GM23338 (cell line): ENCODE results near the gene CEP89. TPM values are rescaled to one million over a fixed set of nuclear protein-coding genes. Genes with fewer than 3 reads are reported as not detected.
"Not testable (repeated sequence)": the region's sequence is repeated elsewhere in the genome, so short reads cannot be mapped to it uniquely, and the experiment has no call there.

ENCODE experiments used
- ATAC-seq: fragments of 200-7000 bp; cut with Tn5 transposase; 3 replicates; pipeline ENCODE4 v1.9.1; 2020
- DNase-seq: peaks from one replicate; pipeline ENCODE4 v3.0.0-alpha.2; 2015; ENCODE audit warnings: low spot score
- H2AFZ ChIP-seq: fragments of 200-600 bp; sonication (generic); 2 replicates; pipeline ENCODE4 v1.8.0; 2016; ENCODE audit warnings: antibody characterized with exemption, mild to moderate bottlenecking, moderate library complexity
- H3F3A ChIP-seq: fragments of 200-600 bp; sonication (generic); replicated peaks from 2 replicates; pipeline ENCODE4 v1.8.0; 2017; ENCODE audit warnings: antibody characterized with exemption, mixed run types, low read depth
- H3K27ac ChIP-seq: fragments of 200-600 bp; sonication (generic); 2 replicates; pipeline ENCODE4 v1.6.1; 2016; ENCODE audit warnings: low read depth
- H3K27me3 ChIP-seq: fragments of 200-600 bp; sonication (generic); 2 replicates; pipeline ENCODE4 v1.8.0; 2016; ENCODE audit warnings: mild to moderate bottlenecking, mixed run types, moderate library complexity; ENCODE audit not compliant: insufficient read depth
- H3K36me3 ChIP-seq: fragments of 200-600 bp; sonication (generic); 2 replicates; pipeline ENCODE4 v1.8.0; 2016; ENCODE audit warnings: mild to moderate bottlenecking; ENCODE audit not compliant: insufficient read depth
- H3K4me1 ChIP-seq: fragments of 200-600 bp; sonication (generic); 2 replicates; pipeline ENCODE4 v1.8.0; 2016; ENCODE audit warnings: mild to moderate bottlenecking, moderate library complexity; ENCODE audit not compliant: insufficient read depth
- H3K4me2 ChIP-seq: fragments of 200-600 bp; sonication (generic); 2 replicates; pipeline ENCODE4 v1.7.1; 2017; ENCODE audit warnings: mixed run types
- H3K4me3 ChIP-seq: fragments of 200-600 bp; sonication (generic); 2 replicates; pipeline ENCODE4 v1.6.1; 2016; ENCODE audit warnings: mixed run types
- H3K79me2 ChIP-seq: fragments of 200-600 bp; sonication (generic); replicated peaks from 2 replicates; pipeline ENCODE4 v1.8.0; 2017; ENCODE audit warnings: mild to moderate bottlenecking; ENCODE audit not compliant: insufficient read depth
- H3K9me2 ChIP-seq: fragments of 200-600 bp; sonication (generic); 2 replicates; pipeline ENCODE4 v1.8.0; 2017; ENCODE audit not compliant: insufficient read depth
- H4K20me1 ChIP-seq: fragments of 200-600 bp; sonication (generic); replicated peaks from 2 replicates; pipeline ENCODE4 v1.8.0; 2017; ENCODE audit warnings: mild to moderate bottlenecking; ENCODE audit not compliant: insufficient read depth
- H3K27ac Mint-ChIP-seq: 2 replicates; pipeline ENCODE4 v1.8.0; 2020; ENCODE audit warnings: inconsistent platforms, mild to moderate bottlenecking, moderate library complexity, mixed read lengths
- H3K27me3 Mint-ChIP-seq: 3 replicates; pipeline ENCODE4 v1.8.0; 2022; ENCODE audit warnings: low read depth, mild to moderate bottlenecking, moderate library complexity, mixed read lengths, inconsistent platforms; ENCODE audit not compliant: insufficient read depth, poor library complexity
- H3K36me3 Mint-ChIP-seq: 3 replicates; pipeline ENCODE4 v1.8.0; 2021; ENCODE audit warnings: low read depth, mild to moderate bottlenecking, inconsistent platforms, moderate library complexity, mixed read lengths
- H3K4me1 Mint-ChIP-seq: 3 replicates; pipeline ENCODE4 v1.8.0; 2020; ENCODE audit warnings: mild to moderate bottlenecking, inconsistent platforms, mixed read lengths
- H3K4me3 Mint-ChIP-seq: 3 replicates; pipeline ENCODE4 v1.8.0; 2021; ENCODE audit warnings: moderate library complexity, mild to moderate bottlenecking, inconsistent platforms, mixed read lengths
- H3K9me3 Mint-ChIP-seq: 3 replicates; pipeline ENCODE4 v1.8.0; 2020; ENCODE audit warnings: moderate library complexity, mild to moderate bottlenecking, inconsistent platforms, mixed read lengths
- CREB1 ChIP-seq: fragments of 250-450 bp; sonication (Bioruptor Pico); IDR thresholded peaks from 2 replicates; pipeline ENCODE4 v1.5.0; 2020; ENCODE audit warnings: low read depth, mild to moderate bottlenecking, moderate library complexity
- EZH2phosphoT487 ChIP-seq: fragments of 200-600 bp; sonication (generic); IDR thresholded peaks from one replicate; pipeline ENCODE4 v1.8.1; 2018; ENCODE audit warnings: antibody characterized with exemption; ENCODE audit not compliant: unreplicated experiment
- POLR2AphosphoS5 ChIP-seq: IDR thresholded peaks from 2 replicates; pipeline ENCODE4 v1.6.1; 2016; ENCODE audit warnings: antibody characterized with exemption, low read depth
- polyA plus RNA-seq: library from polyadenylated mRNA; unstranded; fragments of >200 nt; fragmentation: Nextera tagmentation; extraction: Ambion mirVana; gene quantifications from 2 replicates; pipeline ENCODE4 v1.2.1, GENCODE V29; 2016
- total RNA-seq: library from RNA; depleted of rRNA; stranded (reverse); fragments of >200 nt; shearing (Covaris generic); gene quantifications from 2 replicates; pipeline ENCODE4 v1.2.3, GENCODE V29; 2014
- TF ChIP-seq, protein P1 (sequence below): IDR thresholded peaks from 2 replicates; pipeline ENCODE4 v1.6.1; 2016; ENCODE audit warnings: antibody characterized with exemption
- TF ChIP-seq, protein P2 (sequence below), 2 experiments: fragments of 200-600 bp in 1 of 2; sonication (generic) in 1 of 2; conservative IDR thresholded peaks; 2 replicates each; pipeline versions ENCODE4 v1.5.1 to v1.6.1; 2016 to 2017; ENCODE audit warnings: antibody characterized with exemption in 2 of 2, low read depth in 2 of 2, mild to moderate bottlenecking in 2 of 2, moderate library complexity in 1 of 2

The CEP89 gene
- total and polyA plus RNA-seq, 2 experiments from 2014 or later = 13.4 to 17.5 TPM

DNA sequence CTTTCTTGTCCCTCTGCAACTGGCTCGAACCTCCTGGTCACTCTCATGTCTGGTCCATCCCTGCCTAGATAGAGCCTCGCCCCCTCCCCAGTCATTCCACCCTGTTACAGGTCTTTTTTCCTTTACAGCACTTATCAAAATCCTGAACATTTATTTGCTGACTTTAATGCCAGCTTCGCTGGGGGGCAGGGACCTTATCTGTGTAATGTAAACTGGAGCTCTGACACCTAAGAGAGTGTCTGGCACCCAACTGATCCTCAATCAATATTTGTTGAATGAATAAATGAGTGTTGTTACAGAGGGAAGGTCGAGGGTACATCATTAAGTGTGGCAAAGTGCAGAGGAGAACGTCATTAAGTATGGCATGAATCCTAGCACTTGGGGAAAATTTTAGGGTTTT lies 17.0 kb upstream of the CEP89 start:
- H3K27ac Mint-ChIP-seq = no peak overlapping the region
- TF ChIP-seq POLR2AphosphoS5 (no peak), EZH2phosphoT487 (no peak), CREB1 (CRISPR knock-in tag) (no peak)
- TF ChIP-seq, protein P1, sequence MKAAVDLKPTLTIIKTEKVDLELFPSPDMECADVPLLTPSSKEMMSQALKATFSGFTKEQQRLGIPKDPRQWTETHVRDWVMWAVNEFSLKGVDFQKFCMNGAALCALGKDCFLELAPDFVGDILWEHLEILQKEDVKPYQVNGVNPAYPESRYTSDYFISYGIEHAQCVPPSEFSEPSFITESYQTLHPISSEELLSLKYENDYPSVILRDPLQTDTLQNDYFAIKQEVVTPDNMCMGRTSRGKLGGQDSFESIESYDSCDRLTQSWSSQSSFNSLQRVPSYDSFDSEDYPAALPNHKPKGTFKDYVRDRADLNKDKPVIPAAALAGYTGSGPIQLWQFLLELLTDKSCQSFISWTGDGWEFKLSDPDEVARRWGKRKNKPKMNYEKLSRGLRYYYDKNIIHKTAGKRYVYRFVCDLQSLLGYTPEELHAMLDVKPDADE = no peak
- TF ChIP-seq, protein P2, sequence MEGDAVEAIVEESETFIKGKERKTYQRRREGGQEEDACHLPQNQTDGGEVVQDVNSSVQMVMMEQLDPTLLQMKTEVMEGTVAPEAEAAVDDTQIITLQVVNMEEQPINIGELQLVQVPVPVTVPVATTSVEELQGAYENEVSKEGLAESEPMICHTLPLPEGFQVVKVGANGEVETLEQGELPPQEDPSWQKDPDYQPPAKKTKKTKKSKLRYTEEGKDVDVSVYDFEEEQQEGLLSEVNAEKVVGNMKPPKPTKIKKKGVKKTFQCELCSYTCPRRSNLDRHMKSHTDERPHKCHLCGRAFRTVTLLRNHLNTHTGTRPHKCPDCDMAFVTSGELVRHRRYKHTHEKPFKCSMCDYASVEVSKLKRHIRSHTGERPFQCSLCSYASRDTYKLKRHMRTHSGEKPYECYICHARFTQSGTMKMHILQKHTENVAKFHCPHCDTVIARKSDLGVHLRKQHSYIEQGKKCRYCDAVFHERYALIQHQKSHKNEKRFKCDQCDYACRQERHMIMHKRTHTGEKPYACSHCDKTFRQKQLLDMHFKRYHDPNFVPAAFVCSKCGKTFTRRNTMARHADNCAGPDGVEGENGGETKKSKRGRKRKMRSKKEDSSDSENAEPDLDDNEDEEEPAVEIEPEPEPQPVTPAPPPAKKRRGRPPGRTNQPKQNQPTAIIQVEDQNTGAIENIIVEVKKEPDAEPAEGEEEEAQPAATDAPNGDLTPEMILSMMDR (conservative IDR thresholded peaks at IDR 0.05; ENCODE audit: low read depth in 2 of 2) = no peak

DNA sequence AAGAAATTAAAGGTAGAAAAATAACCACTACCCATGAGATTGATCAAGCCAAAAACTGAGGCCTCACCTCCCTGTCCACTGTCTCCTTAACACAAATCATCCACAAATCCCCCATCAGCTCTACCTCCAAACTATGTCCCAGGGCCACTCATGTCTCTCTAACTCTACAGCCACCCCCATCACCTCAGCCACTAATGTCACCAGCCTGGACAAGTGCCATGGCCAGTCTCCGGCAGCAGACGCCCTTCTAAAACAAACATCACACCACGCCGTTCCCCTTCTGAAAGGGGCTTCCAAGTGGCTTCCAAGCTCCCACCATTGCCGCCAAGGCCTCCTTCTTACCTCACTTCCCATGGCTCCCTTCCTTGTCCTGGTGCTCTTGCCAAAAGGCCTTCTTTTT lies 16.5 kb upstream of the CEP89 start:
- DNase-seq, H3K4me2 ChIP-seq, H3K36me3 ChIP-seq, H3K4me1 ChIP-seq, H3K4me1 Mint-ChIP-seq, H3K79me2 ChIP-seq, ATAC-seq, H3K27ac Mint-ChIP-seq, H3K4me3 Mint-ChIP-seq, H3K9me3 Mint-ChIP-seq, H3K27ac ChIP-seq, H3K9me2 ChIP-seq, H3K27me3 ChIP-seq, H3F3A ChIP-seq, H4K20me1 ChIP-seq, H2AFZ ChIP-seq, H3K4me3 ChIP-seq, H3K27me3 Mint-ChIP-seq: not testable (repeated sequence)
- H3K36me3 Mint-ChIP-seq = peaks cover 39% of the 10 kb centered on the region

More for the DNA sequence above, 17.0 kb upstream of the CEP89 start:
- Histone ChIP-seq H3K79me2 (no peaks in the 10 kb centered on the region), H4K20me1 (no peaks in the 10 kb centered on the region), H3F3A (no peaks in the 10 kb centered on the region), H3K27me3 (no peaks in the 10 kb centered on the region), H3K4me1 (no peaks in the 10 kb centered on the region), H3K36me3 (no peaks in the 10 kb centered on the region), H3K4me3 (no peak overlapping the region), H3K27ac (no peak overlapping the region), H2AFZ (no peak overlapping the region), H3K9me2 (no peaks in the 10 kb centered on the region), H3K4me2 (no peak overlapping the region)
- Mint-ChIP-seq H3K4me3 (no peak overlapping the region), H3K4me1 (no peaks in the 10 kb centered on the region), H3K36me3 (peaks cover 38% of the 10 kb centered on the region), H3K9me3 (no peaks in the 10 kb centered on the region), H3K27me3 (no peaks in the 10 kb centered on the region)
- no peak for DNase-seq
- no peak for ATAC-seq

DNA sequence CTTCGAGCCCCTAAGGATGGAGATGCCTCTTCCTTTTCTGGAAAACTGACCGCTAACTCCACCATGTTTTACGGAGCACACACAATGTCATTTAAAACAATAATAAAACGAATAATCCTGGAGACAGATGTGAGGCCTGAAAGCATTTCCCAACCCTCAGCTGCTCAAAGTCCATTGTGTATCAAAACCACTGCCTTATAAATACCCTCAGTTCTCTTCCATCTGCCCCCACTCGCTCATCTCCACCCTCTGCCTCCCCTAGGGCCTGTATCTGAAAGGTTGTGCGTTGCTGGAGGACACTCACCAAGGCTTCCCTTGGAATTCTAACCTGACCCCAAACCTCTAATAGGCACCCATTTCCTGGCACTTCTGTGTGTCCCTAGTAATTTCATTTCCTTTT lies 10.7 kb upstream of the CEP89 start:
- not testable (repeated sequence) for H3K27me3 ChIP-seq, H3K27me3 Mint-ChIP-seq, H3K27ac Mint-ChIP-seq, H3K27ac ChIP-seq, H3K36me3 ChIP-seq, H3K79me2 ChIP-seq, H3K4me3 ChIP-seq, H3K9me3 Mint-ChIP-seq, H2AFZ ChIP-seq, H3K4me3 Mint-ChIP-seq, H3K4me1 ChIP-seq, H3K4me2 ChIP-seq, H3F3A ChIP-seq, ATAC-seq, DNase-seq, H3K4me1 Mint-ChIP-seq, H4K20me1 ChIP-seq, H3K9me2 ChIP-seq
- peaks cover 46% of the 10 kb centered on the region for H3K36me3 Mint-ChIP-seq

DNA sequence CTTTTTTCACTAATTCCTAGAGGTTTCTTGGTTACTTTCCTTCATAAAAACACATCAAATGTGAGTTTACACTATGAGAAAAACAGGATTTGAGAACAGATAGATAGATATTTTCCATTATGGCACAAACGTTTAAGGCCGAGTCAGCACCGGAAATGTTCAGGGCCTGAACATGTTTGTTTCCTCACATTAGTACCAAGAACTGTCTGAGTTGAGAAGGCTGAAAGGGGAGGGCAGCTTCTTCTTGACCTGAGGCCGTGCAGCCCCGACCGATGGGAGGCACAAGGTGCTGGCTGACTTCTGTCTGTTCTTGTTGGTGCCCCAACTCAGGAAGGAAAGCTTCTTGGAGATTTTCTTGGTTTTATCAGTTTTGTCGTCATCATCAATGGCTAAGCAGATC lies 8.0 kb upstream of the CEP89 start:
- not testable (repeated sequence) for H3K27ac Mint-ChIP-seq, H3K27me3 Mint-ChIP-seq, H3K4me2 ChIP-seq, DNase-seq, H3K4me3 ChIP-seq, H3F3A ChIP-seq, H3K4me1 Mint-ChIP-seq, H3K9me2 ChIP-seq, H3K9me3 Mint-ChIP-seq, H3K27ac ChIP-seq, H3K27me3 ChIP-seq, H4K20me1 ChIP-seq, H3K4me1 ChIP-seq, H3K36me3 ChIP-seq, H3K79me2 ChIP-seq, H2AFZ ChIP-seq, ATAC-seq, H3K4me3 Mint-ChIP-seq
- peaks cover 51% of the 10 kb centered on the region for H3K36me3 Mint-ChIP-seq

DNA sequence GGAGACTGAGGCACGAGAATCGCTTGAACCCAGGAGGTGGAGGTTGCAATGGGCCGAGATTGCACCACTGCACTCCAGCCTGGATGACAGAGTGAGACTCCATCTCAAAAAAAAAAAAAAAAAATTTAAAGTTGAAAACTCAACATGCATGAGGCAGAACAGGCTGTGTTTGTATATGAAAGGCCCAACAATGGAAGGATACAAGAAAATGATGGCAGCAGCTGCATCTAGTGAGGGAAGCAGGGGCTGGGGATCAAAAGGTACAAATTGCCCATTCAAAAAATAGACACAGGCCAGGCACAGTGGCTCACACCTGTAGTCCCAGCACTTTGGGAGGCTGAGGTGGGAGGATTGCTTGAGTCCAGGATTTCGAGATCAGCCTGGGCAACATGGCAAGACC lies 6.1 kb upstream of the CEP89 start:
- H3K36me3 ChIP-seq, H3K79me2 ChIP-seq, H3K9me3 Mint-ChIP-seq, H3K9me2 ChIP-seq, H3K27ac Mint-ChIP-seq, H3K4me1 Mint-ChIP-seq, H2AFZ ChIP-seq, H3K4me3 Mint-ChIP-seq, H3K4me2 ChIP-seq, H3K27me3 Mint-ChIP-seq, H3K4me1 ChIP-seq, H3K4me3 ChIP-seq, ATAC-seq, DNase-seq, H3K27me3 ChIP-seq, H4K20me1 ChIP-seq, H3F3A ChIP-seq, H3K27ac ChIP-seq: not testable (repeated sequence)
- peaks cover 41% of the 10 kb centered on the region for H3K36me3 Mint-ChIP-seq
